A673 (cell line): Measurements from ENCODE around the gene SSNA1.

Source experiments
- CTCF ChIP-seq: fragments of 300-800, 200-600 bp; sonication (generic); conservative IDR thresholded peaks from 2 replicates; pipeline ENCODE4 v1.5.1; 2017; ENCODE audit warnings: low read depth, mild to moderate bottlenecking, antibody characterized with exemption, low read length, moderate library complexity, mixed read lengths
- EZH2 ChIP-seq: fragments of 200-600 bp; sonication (generic); IDR thresholded peaks from 2 replicates; pipeline ENCODE4 v1.6.1; 2017; ENCODE audit warnings: borderline replicate concordance, low read depth, mild to moderate bottlenecking, mixed read lengths, antibody characterized with exemption, low read length; ENCODE audit not compliant: poor library complexity, severe bottlenecking

DNA sequence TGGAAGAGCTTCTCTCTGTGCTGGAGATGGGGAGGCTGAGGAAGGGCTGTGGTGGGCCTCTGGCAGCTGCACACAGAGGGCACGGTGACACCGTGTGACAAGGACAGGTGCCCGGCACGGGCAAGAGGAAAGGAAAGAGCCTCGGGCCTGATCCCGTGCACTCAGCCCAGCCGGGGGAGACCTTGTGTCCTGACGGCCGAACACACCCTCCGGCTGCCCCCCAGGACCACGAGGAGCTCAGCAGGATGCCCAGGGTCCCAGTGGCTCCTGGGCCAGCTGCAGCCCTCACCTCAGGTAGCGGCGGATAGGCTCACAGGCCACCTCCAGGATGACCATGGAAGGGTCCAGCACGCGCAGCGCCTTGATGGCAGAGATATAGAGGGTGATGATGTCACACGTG lies 5.6 kb upstream of the SSNA1 start:
- TF ChIP-seq CTCF (no peak), EZH2 (no peak)
